GM12874 (cell line): ENCODE results near the gene PLEKHO1.

ENCODE experiments used
- TF ChIP-seq, protein P1 (sequence below): IDR thresholded peaks from 2 replicates; pipeline ENCODE4 v1.5.1; 2011; ENCODE audit warnings: low read depth, mild to moderate bottlenecking, control low read depth, low read length, moderate library complexity; ENCODE audit not compliant: insufficient read depth

Gene PLEKHO1

DNA sequence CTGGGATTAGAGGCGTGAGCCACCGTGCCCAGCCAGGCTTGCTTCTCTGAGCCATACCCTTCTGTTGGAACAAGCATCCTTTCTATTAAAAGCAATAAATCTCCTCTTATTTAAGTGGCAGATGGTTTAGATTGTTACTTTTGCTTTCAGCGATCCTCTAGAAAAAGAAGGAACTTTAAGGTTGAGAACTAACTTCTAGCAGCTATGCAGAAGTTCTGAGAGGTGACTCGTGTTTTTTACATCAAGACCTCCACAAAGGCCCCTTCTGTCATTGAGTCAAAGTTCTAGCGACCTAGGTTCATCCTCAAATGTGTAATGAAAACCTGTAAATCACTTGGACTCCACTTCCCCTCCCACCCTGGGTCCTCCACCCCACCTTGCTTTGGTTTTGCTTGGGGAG, 30.8 kb downstream of the PLEKHO1 start:
- TF ChIP-seq, protein P1, sequence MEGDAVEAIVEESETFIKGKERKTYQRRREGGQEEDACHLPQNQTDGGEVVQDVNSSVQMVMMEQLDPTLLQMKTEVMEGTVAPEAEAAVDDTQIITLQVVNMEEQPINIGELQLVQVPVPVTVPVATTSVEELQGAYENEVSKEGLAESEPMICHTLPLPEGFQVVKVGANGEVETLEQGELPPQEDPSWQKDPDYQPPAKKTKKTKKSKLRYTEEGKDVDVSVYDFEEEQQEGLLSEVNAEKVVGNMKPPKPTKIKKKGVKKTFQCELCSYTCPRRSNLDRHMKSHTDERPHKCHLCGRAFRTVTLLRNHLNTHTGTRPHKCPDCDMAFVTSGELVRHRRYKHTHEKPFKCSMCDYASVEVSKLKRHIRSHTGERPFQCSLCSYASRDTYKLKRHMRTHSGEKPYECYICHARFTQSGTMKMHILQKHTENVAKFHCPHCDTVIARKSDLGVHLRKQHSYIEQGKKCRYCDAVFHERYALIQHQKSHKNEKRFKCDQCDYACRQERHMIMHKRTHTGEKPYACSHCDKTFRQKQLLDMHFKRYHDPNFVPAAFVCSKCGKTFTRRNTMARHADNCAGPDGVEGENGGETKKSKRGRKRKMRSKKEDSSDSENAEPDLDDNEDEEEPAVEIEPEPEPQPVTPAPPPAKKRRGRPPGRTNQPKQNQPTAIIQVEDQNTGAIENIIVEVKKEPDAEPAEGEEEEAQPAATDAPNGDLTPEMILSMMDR = no peak

DNA sequence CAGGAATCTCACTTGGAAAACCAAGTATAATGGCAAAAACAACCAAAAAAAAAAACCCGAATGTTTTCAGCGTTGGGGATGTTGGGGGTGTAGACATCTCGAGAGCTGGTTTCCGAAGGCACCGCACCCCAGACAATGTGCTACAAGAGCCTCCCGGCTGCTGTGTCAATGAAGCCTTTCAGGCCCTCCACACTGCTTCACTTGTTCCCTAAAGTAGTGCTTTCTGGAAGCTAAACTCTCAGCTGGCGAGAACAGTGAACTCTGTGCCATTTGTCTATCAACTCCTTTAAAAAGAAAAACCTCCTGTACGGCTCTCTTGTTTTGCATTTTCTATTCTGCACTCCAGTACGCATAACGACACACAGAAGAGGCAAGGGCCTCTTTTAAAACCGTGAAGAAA, 32.5 kb downstream of the PLEKHO1 start:
- TF ChIP-seq, protein P1 = no peak

DNA sequence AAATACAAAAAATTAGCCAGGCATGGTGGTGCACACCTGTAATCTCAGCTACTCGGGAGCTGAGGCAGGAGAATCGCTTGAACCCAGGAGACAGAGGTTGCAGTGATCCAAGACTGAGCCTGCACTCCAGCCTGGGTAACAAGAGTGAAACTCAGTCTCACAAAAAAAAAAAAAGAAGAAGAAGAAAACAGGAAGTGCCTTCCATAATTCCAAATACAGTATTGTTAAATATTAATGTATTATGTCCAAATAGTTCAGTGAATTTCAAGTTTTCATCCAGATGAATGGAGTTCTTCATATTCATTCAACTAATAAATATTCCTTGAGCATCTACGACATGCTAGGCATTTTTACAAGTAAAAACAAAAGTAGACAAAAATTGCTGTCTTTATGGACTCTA, 33.3 kb downstream of the PLEKHO1 start:
- TF ChIP-seq, protein P1 = no peak

DNA sequence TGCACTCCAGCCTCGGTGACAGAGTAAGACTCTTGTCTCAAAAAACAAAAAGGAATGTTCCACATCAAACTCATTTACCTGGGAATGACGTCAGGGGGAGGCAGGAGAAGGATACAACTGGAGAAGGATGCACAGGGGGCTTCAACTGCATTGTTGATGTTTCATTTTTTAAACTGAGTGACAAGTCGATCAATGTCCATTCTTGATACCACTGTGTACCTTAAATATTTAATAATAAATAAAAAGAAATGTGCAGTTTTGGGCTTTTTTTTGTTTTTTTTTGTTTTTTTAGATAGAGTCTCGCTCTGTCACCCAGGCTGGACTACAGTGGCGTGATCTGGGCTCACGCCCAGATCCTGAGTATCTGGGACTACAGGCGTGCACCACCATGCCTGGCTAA, 35.8 kb downstream of the PLEKHO1 start:
- TF ChIP-seq, protein P1 = no peak

DNA sequence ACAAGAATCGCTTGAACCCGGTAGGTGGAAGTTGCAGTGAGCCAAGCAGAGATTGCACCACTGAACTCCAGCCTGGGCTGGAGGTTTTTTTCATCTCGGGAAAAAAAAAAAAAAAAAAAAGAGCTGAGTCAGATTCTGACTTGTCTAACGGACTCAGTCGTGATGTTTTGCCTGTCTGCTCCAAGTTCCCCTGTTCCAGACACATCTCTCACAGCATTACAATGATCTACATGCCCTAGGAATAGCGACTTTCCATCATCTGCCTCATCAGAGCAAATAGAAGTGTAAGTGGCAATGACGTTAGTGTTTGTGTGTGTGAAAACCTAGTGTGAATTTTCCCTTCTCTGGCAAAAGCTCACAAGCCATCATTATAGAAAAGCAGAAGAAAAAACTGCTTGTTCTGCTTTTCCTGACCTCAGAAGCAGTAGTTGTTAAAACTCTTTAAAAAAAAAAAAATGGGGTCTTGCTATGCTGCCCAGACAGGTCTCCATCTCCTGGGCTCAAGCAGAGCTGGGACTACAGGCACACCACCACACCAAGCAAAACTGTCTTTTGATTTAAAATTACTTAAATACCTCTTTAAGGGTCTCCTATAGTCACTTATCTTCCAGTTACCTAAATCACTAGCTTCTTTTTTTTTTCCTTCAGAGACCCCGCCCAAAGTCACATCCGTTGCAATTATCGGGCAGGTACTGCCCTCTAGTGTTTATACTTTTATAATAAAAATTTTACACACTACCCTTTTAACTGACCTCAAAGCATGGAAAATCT, 37.3 kb downstream of the PLEKHO1 start:
- TF ChIP-seq, protein P1 = peak; percentile 21; the same call in 1 of the 2 replicates

DNA sequence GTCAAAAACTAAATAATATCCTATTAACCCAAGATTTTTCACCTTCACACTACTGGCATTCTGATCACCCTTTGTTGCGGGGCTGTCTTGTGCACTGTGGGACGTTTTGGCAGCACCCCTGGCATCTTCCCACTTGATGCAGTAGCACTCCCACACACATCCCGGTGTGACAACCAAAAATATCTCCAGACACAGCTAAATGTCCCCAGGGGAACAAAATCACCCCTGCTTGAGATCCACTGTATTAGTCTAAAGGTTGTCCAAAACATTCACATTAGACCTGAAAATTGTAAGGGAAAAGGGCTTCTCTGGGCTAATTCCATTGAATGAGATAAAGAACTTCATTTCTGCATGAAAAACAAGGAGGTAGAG, 37.8 kb downstream of the PLEKHO1 start:
- TF ChIP-seq, protein P1 = no peak

DNA sequence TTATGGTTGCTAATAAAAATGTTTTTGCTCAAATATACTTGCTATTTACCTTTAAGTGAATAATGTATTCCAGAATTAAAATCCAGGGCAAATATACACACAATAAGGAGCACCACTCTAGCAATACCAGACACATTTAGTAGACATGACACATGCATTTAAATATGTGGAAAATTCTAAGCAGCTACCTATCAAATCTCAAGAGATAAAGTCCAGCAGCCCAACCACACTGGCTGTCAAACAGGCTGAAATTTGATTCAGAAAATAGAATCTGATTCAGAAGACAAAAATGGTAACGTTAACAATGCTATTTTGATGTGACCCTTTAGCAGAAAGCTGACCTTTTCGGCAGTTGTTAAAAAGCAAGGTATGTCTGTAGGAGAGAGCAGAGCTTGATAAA, 42.3 kb downstream of the PLEKHO1 start:
- TF ChIP-seq, protein P1 = no peak
